Neural cell (in vitro differentiated cells): ENCODE data around the gene NUP62. TPM values are rescaled to one million over a fixed set of nuclear protein-coding genes. Genes with fewer than 3 reads are reported as not detected.

Experiments
- H2AFZ ChIP-seq: fragments of 200-600, 300-800 bp; sonication (generic), shearing (Covaris generic); 2 replicates; pipeline ENCODE4 v1.6.0; 2014; ENCODE audit warnings: low read depth, mild to moderate bottlenecking, antibody characterized with exemption, low read length, moderate library complexity
- H3F3A ChIP-seq: fragments of 200-600 bp; shearing (Covaris generic); 2 replicates; pipeline ENCODE4 v1.6.1; 2016; ENCODE audit warnings: mild to moderate bottlenecking, moderate library complexity, mixed read lengths, antibody characterized with exemption, low read length; ENCODE audit not compliant: insufficient read depth, poor library complexity, severe bottlenecking
- H3K27ac ChIP-seq: fragments of 200-600, 300-800 bp; sonication (generic), shearing (Covaris generic); 2 replicates; pipeline ENCODE4 v1.5.1; 2014; ENCODE audit warnings: mild to moderate bottlenecking, low read length, moderate library complexity
- H3K27me3 ChIP-seq: fragments of 300-800, 200-600 bp; sonication (generic), shearing (Covaris generic); 2 replicates; pipeline ENCODE4 v1.6.0; 2014; ENCODE audit warnings: mild to moderate bottlenecking, low read depth, low read length, moderate library complexity; ENCODE audit not compliant: insufficient read depth
- H3K36me3 ChIP-seq: fragments of 300-800, 200-600 bp; sonication (generic), shearing (Covaris generic); 2 replicates; pipeline ENCODE4 v1.5.1; 2014; ENCODE audit warnings: mild to moderate bottlenecking, antibody characterized with exemption, low read length, moderate library complexity; ENCODE audit not compliant: insufficient read depth
- H3K4me2 ChIP-seq: fragments of 300-800, 200-600 bp; sonication (generic), shearing (Covaris generic); 2 replicates; pipeline ENCODE4 v1.6.0; 2014; ENCODE audit warnings: mild to moderate bottlenecking, low read length
- H3K4me3 ChIP-seq: fragments of 300-800, 200-600 bp; sonication (generic), shearing (Covaris generic); 2 replicates; pipeline ENCODE4 v1.5.1; 2014; ENCODE audit warnings: mild to moderate bottlenecking, low read length, moderate library complexity
- H3K79me2 ChIP-seq: fragments of 200-600 bp; shearing (Covaris generic); replicated peaks from 2 replicates; pipeline ENCODE4 v1.6.0; 2014; ENCODE audit warnings: mild to moderate bottlenecking, low read length, moderate library complexity; ENCODE audit not compliant: insufficient read depth
- H3K9ac ChIP-seq: fragments of 300-800, 200-600 bp; sonication (generic), shearing (Covaris generic); 2 replicates; pipeline ENCODE4 v1.6.1; 2016; ENCODE audit warnings: mild to moderate bottlenecking, low read length, mixed read lengths
- H3K9me2 ChIP-seq: fragments of 200-600 bp; shearing (Covaris generic); 2 replicates; pipeline ENCODE4 v1.6.1; 2016; ENCODE audit warnings: mild to moderate bottlenecking, low read length, mixed read lengths; ENCODE audit not compliant: insufficient read depth
- H3K9me3 ChIP-seq: fragments of 200-600, 300-800 bp; sonication (generic), shearing (Covaris generic); 2 replicates; pipeline ENCODE4 v1.6.1; 2016; ENCODE audit warnings: mild to moderate bottlenecking, mixed run types, low read length, moderate library complexity, mixed read lengths
- H4K20me1 ChIP-seq: fragments of 200-600 bp; shearing (Covaris generic); 2 replicates; pipeline ENCODE4 v1.6.1; 2016; ENCODE audit warnings: mild to moderate bottlenecking, mixed run types; ENCODE audit not compliant: insufficient read depth
- EP300 ChIP-seq: fragments of 450-650 bp; conservative IDR thresholded peaks from 2 replicates; pipeline ENCODE4 v1.6.1; 2014; ENCODE audit warnings: antibody characterized with exemption, mild to moderate bottlenecking, moderate library complexity; ENCODE audit not compliant: poor library complexity, severe bottlenecking
- EZH2 ChIP-seq: fragments of 200-600, 300-800 bp; shearing (Covaris generic), sonication (generic); IDR thresholded peaks from 2 replicates; pipeline ENCODE4 v1.6.1; 2014; ENCODE audit warnings: antibody characterized with exemption, low read length, borderline replicate concordance, mild to moderate bottlenecking; ENCODE audit not compliant: insufficient read depth, poor library complexity, severe bottlenecking
- MXI1 ChIP-seq: fragments of 450-650 bp; conservative IDR thresholded peaks from 2 replicates; pipeline ENCODE4 v1.6.1; 2014; ENCODE audit warnings: antibody characterized with exemption, mild to moderate bottlenecking; ENCODE audit not compliant: poor library complexity, severe bottlenecking
- POLR2AphosphoS5 ChIP-seq: IDR thresholded peaks from 2 replicates; pipeline ENCODE4 v1.6.1; 2012
- RAD21 ChIP-seq: fragments of 450-650 bp; conservative IDR thresholded peaks from 2 replicates; pipeline ENCODE4 v1.6.1; 2014; ENCODE audit warnings: antibody characterized with exemption, mild to moderate bottlenecking, moderate library complexity
- TAF1 ChIP-seq: IDR thresholded peaks from 2 replicates; pipeline ENCODE4 v1.6.1; 2012; ENCODE audit warnings: low read depth
- polyA plus RNA-seq: library from polyadenylated mRNA; depleted of rRNA; stranded (reverse); fragments of >200 nt; gene quantifications from 2 replicates; pipeline ENCODE4 v1.2.3, GENCODE V29; 2014
- TF ChIP-seq, protein P1 (sequence below): fragments of 450-650 bp; IDR thresholded peaks from 2 replicates; pipeline ENCODE4 v1.5.1; 2014; ENCODE audit warnings: antibody characterized with exemption, mild to moderate bottlenecking, moderate library complexity; ENCODE audit not compliant: poor library complexity, severe bottlenecking
- TF ChIP-seq, protein P2 (sequence below): IDR thresholded peaks from 2 replicates; pipeline ENCODE4 v1.6.1; 2012; ENCODE audit warnings: borderline replicate concordance

Gene NUP62
- polyA plus RNA-seq, 1 donor from 2014 or later: 24.9 TPM

DNA sequence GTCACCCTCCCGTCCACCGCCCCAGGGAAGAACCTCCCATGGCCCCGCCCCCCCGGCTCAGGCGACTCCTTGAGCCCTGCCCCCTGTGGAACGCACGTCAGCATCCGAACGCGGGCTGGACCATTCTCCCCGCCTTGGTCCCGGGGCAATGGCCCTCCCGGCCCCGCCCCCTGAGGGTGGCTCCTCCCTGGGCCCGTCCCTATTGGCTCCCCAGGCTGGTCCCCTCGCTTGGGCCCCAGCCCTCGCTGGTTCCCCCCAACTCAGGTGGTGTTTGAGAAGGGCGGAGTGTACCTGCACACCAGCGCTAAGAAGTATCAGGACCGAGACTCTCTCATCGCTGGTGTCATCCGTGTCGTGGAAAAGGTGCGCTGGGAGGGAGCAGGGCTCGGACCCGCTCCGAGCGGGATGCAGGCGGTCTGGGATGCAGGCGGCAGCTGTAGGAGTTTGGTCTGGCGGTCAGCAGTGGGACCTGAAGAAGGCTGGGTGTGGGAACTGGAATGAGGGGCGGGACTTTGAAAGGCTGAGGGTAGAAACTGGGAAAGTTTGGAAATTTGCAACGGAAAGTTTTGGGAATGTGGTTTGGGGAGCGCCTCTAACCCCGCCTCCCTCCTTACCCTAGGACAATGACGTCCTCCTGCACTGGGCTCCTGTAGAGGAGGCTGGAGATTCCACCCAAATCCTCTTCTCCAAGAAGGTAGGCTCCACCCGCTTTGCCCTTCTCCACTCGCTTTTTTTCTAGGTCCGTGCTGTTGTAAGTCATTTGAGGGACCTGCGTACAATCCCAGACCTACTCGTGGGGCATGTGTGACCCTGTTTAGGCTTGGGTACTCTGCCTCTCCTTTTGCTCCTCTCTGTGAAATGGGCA lies 51.2 kb downstream of the NUP62 start:
- H4K20me1 ChIP-seq: no peaks in the 10 kb centered on the region
- TF ChIP-seq POLR2AphosphoS5: peak; percentile 65
- TF ChIP-seq, protein P1, sequence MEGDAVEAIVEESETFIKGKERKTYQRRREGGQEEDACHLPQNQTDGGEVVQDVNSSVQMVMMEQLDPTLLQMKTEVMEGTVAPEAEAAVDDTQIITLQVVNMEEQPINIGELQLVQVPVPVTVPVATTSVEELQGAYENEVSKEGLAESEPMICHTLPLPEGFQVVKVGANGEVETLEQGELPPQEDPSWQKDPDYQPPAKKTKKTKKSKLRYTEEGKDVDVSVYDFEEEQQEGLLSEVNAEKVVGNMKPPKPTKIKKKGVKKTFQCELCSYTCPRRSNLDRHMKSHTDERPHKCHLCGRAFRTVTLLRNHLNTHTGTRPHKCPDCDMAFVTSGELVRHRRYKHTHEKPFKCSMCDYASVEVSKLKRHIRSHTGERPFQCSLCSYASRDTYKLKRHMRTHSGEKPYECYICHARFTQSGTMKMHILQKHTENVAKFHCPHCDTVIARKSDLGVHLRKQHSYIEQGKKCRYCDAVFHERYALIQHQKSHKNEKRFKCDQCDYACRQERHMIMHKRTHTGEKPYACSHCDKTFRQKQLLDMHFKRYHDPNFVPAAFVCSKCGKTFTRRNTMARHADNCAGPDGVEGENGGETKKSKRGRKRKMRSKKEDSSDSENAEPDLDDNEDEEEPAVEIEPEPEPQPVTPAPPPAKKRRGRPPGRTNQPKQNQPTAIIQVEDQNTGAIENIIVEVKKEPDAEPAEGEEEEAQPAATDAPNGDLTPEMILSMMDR: no peak
- H3K9me3 ChIP-seq: peaks cover 6% of the 10 kb centered on the region
- H2AFZ ChIP-seq: peak overlapping the region; percentile 42
- peak overlapping the region; percentile 68 for H3K4me2 ChIP-seq
- H3K27ac ChIP-seq: peak overlapping the region; percentile 96
- peaks cover 14% of the 10 kb centered on the region for H3K79me2 ChIP-seq
- H3K9ac ChIP-seq: peak overlapping the region; percentile 92
- H3K36me3 ChIP-seq: peaks cover 7% of the 10 kb centered on the region
- H3K9me2 ChIP-seq: no peaks in the 10 kb centered on the region
- no peaks in the 10 kb centered on the region for H3K27me3 ChIP-seq
- H3K4me3 ChIP-seq: peak overlapping the region; percentile 75
- H3F3A ChIP-seq: no peaks in the 10 kb centered on the region

DNA sequence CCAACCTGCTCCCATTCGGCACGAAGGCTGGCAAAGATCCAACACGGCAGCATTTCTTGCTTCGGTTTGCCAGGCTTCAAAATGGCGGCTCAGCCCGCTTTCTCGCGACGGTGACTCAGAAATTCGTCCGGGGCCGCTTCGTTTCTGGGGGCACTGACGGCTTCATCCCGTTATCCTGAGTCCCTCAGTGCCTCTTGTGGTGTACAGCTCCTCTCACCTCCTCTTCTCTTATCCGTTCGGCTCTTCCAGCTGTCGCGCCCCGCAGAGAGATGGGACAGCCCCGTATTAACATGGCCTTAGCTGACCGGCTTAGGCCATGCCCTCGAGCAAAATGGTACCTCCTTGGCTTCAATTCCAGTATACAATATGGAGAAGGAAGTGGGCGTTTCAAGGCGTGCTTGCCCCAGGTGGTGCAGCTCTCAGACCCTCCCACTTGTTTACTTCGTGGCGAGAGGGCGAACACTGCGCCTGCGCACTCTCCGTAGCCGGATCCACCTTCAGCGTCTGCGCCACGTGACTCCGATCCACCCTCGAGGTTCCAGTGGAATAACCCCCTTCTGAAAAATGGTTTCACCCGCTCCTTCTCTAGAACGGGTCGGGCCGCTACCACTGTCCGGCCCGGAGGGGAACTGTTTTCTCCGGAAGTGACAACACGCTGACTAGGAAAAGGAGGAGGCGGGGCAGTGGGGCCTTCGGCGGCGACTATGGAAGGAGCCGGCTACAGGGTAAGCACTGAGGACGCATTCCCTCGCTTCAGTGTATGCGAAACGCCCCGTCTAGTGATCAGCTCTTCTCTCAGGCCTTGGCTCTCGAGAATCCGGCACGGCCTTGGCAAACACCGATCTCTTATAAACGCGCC lies 52.1 kb downstream of the NUP62 start, which contains the start of the genes AKT1S1 and TBC1D17:
AKT1S1 (minus strand) TSS at position 336 of the 859 bp plus-strand sequence. CDS start 4,060 bp downstream, outside the sequence.
TBC1D17 (plus strand) TSS at position 683 of the 859 bp plus-strand sequence; CDS start at position 705, 22 bp downstream.
- no peaks in the 10 kb centered on the region for H4K20me1 ChIP-seq
- TF ChIP-seq, protein P2, sequence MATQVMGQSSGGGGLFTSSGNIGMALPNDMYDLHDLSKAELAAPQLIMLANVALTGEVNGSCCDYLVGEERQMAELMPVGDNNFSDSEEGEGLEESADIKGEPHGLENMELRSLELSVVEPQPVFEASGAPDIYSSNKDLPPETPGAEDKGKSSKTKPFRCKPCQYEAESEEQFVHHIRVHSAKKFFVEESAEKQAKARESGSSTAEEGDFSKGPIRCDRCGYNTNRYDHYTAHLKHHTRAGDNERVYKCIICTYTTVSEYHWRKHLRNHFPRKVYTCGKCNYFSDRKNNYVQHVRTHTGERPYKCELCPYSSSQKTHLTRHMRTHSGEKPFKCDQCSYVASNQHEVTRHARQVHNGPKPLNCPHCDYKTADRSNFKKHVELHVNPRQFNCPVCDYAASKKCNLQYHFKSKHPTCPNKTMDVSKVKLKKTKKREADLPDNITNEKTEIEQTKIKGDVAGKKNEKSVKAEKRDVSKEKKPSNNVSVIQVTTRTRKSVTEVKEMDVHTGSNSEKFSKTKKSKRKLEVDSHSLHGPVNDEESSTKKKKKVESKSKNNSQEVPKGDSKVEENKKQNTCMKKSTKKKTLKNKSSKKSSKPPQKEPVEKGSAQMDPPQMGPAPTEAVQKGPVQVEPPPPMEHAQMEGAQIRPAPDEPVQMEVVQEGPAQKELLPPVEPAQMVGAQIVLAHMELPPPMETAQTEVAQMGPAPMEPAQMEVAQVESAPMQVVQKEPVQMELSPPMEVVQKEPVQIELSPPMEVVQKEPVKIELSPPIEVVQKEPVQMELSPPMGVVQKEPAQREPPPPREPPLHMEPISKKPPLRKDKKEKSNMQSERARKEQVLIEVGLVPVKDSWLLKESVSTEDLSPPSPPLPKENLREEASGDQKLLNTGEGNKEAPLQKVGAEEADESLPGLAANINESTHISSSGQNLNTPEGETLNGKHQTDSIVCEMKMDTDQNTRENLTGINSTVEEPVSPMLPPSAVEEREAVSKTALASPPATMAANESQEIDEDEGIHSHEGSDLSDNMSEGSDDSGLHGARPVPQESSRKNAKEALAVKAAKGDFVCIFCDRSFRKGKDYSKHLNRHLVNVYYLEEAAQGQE: peak; percentile 76
- TF ChIP-seq POLR2AphosphoS5: peak; percentile 94
- TF ChIP-seq EP300: peak; percentile 49
- TF ChIP-seq, protein P1: no peak
- peak; percentile 74 for TF ChIP-seq MXI1
- TF ChIP-seq EZH2: no peak
- peak; percentile 9 for TF ChIP-seq RAD21
- TF ChIP-seq TAF1: peak; percentile 15
- H3K27ac ChIP-seq: peak within 1 kb of the TSS; percentile 96
- peak within 1 kb of the TSS; percentile 97 for H3K9ac ChIP-seq
- H3K9me3 ChIP-seq: no peaks in the 10 kb centered on the region
- no peaks in the 10 kb centered on the region for H3K36me3 ChIP-seq
- peak within 1 kb of the TSS; percentile 81 for H3K4me2 ChIP-seq
- peak within 1 kb of the TSS; percentile 75 for H3K4me3 ChIP-seq
- H3K27me3 ChIP-seq: no peaks in the 10 kb centered on the region
- H3F3A ChIP-seq: no peaks in the 10 kb centered on the region
- H2AFZ ChIP-seq: peak within 1 kb of the TSS; percentile 51
- no peaks in the 10 kb centered on the region for H3K9me2 ChIP-seq
- H3K79me2 ChIP-seq: peaks cover 14% of the 10 kb centered on the region
